Endothelial cell (in vitro differentiated cells): ENCODE results near the gene CD248. TPM values are rescaled to one million over a fixed set of nuclear protein-coding genes. Genes with fewer than 3 reads are reported as not detected.
"Not testable (repeated sequence)": the region's sequence is repeated elsewhere in the genome, so short reads cannot be mapped to it uniquely, and the experiment has no call there.

Experiments
- DNase-seq: peaks from one replicate; pipeline ENCODE4 v3.0.0; 2021; ENCODE audit warnings: low spot score
- H3K27ac Mint-ChIP-seq: one replicate; pipeline ENCODE4 v1.8.0; 2021; ENCODE audit warnings: mixed read lengths, inconsistent platforms; ENCODE audit not compliant: unreplicated experiment
- H3K27me3 Mint-ChIP-seq: one replicate; pipeline ENCODE4 v1.8.0; 2021; ENCODE audit warnings: mild to moderate bottlenecking, moderate library complexity, mixed read lengths, inconsistent platforms; ENCODE audit not compliant: unreplicated experiment
- H3K36me3 Mint-ChIP-seq: one replicate; pipeline ENCODE4 v1.8.0; 2021; ENCODE audit warnings: mild to moderate bottlenecking, low read depth, mixed read lengths, inconsistent platforms; ENCODE audit not compliant: unreplicated experiment
- H3K4me1 Mint-ChIP-seq: one replicate; pipeline ENCODE4 v1.8.0; 2021; ENCODE audit warnings: mild to moderate bottlenecking, mixed read lengths, inconsistent platforms; ENCODE audit not compliant: unreplicated experiment
- H3K4me3 Mint-ChIP-seq: one replicate; pipeline ENCODE4 v1.8.0; 2021; ENCODE audit warnings: mild to moderate bottlenecking, mixed read lengths, inconsistent platforms; ENCODE audit not compliant: unreplicated experiment
- H3K9me3 Mint-ChIP-seq: one replicate; pipeline ENCODE4 v1.8.0; 2021; ENCODE audit warnings: mixed read lengths, inconsistent platforms; ENCODE audit not compliant: unreplicated experiment
- CTCF ChIP-seq: fragments of 200-600 bp; sonication (generic); IDR thresholded peaks from one replicate; pipeline ENCODE4 v1.5.0; 2021; ENCODE audit warnings: antibody characterized with exemption; ENCODE audit not compliant: unreplicated experiment
- total RNA-seq: library from RNA; stranded (reverse); fragmentation: NEBNext Ultra II Directional; extraction: Animal tissue kit (Norgen Biotek cat#: 25700); gene quantifications from one replicate; pipeline ENCODE4 v1.2.1, GENCODE V29; 2021; ENCODE audit not compliant: unreplicated experiment

Gene CD248
- total RNA-seq, 1 donor from 2014 or later: 2.9 TPM

GRCh38 chr11:66363187-66363601 lies 46.4 kb upstream of the CD248 start:
- no peak for DNase-seq
- no peak for TF ChIP-seq CTCF
- Mint-ChIP-seq H3K36me3 (peaks cover 8% of the 10 kb centered on the region), H3K4me1 (no peaks in the 10 kb centered on the region), H3K27me3 (peaks cover 10% of the 10 kb centered on the region), H3K4me3 (no peak overlapping the region), H3K9me3 (no peaks in the 10 kb centered on the region), H3K27ac (no peak overlapping the region)

- peaks cover 5% of the 10 kb centered on the region for H3K27me3 Mint-ChIP-seq
- no peak for DNase-seq
- no peak overlapping the region for H3K4me3 Mint-ChIP-seq
- H3K27ac Mint-ChIP-seq: no peak overlapping the region
- no peak for TF ChIP-seq CTCF
- peaks cover 4% of the 10 kb centered on the region for H3K36me3 Mint-ChIP-seq
- no peaks in the 10 kb centered on the region for H3K4me1 Mint-ChIP-seq
- H3K9me3 Mint-ChIP-seq: no peaks in the 10 kb centered on the region
Measured at GRCh38 chr11:66362481-66363147, 45.8 kb upstream of the CD248 start.

DNA sequence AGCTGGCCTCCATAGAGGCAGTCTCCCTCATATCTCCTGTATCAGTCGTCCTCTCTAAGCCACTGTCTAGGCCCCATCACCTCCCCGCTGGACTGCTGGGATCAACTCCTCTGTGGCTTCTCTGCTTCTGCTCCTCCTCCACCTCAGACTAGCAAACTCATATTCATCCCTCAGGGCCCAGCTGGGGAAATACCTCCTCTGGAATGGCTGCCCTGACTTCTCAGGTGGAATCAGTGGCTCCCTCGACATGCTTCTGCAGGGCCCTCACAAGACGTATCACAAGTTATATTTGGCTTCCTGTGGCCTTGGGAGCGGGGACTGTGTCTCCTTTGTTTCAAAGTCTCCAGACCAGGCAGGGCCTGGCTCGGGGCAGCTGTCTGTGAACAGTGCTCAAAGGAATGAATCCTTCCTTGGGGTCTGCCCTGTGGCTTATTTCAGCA lies 44.7 kb upstream of the CD248 start:
- Mint-ChIP-seq H3K4me1 (no peaks in the 10 kb centered on the region), H3K36me3 (peaks cover 4% of the 10 kb centered on the region), H3K4me3 (no peak overlapping the region), H3K9me3 (no peaks in the 10 kb centered on the region), H3K27ac (no peak overlapping the region), H3K27me3 (peaks cover 3% of the 10 kb centered on the region)
- no peak for DNase-seq
- no peak for TF ChIP-seq CTCF

DNA sequence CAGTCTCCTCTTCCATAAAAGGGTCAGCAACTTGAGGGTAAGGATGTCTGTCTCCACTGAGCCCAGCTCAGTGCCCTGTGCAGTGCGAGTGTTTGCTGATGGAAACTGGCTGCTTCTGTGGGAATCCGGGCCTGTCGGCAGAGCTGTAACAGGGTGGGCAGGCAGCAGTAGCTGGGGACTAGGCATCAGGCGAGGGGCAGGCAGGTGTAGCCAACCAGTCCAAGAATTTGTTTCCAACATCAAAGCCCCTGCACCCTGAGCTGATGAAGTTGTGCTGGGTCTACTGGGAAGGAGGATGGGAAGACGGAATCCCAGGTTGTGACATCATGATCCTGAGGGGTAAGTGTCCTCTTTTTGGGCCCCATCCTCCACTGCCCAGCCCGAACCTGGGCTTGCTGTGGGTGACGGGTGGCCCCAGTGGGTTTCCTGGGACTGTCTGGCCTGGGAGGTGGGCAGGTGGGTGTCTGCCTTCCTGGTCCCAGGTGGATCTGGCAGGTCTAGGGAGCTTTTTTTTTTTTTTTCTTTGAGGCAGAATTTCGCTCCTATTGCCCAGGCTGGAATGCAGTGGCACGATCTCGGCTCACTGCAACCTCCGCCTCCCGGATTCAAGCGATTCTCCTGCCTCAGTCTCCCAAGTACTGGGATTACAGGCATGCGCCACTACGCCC lies 43.7 kb upstream of the CD248 start:
- Mint-ChIP-seq H3K4me3 (no peak overlapping the region), H3K36me3 (peaks cover 4% of the 10 kb centered on the region), H3K27ac (no peak overlapping the region), H3K9me3 (no peaks in the 10 kb centered on the region), H3K27me3 (peaks cover 3% of the 10 kb centered on the region), H3K4me1 (no peaks in the 10 kb centered on the region)
- no peak for TF ChIP-seq CTCF
- no peak for DNase-seq

- Mint-ChIP-seq H3K36me3 (peaks cover 4% of the 10 kb centered on the region), H3K27ac (no peak overlapping the region), H3K4me3 (no peak overlapping the region), H3K9me3 (no peaks in the 10 kb centered on the region), H3K27me3 (peaks cover 3% of the 10 kb centered on the region), H3K4me1 (no peaks in the 10 kb centered on the region)
- no peak for DNase-seq
- TF ChIP-seq CTCF: no peak
Measured at GRCh38 chr11:66359662-66360087, 42.8 kb upstream of the CD248 start.

GRCh38 chr11:66350560-66351235 lies 33.9 kb upstream of the CD248 start:
- DNase-seq, H3K9me3 Mint-ChIP-seq, H3K27me3 Mint-ChIP-seq, H3K27ac Mint-ChIP-seq, H3K36me3 Mint-ChIP-seq, H3K4me1 Mint-ChIP-seq, H3K4me3 Mint-ChIP-seq: not testable (repeated sequence)
